ENCODE measurements around the gene DUOX1.

GRCh38 chr15:45100884-45101625 lies 28.7 kb upstream of the DUOX1 start:
- no peak for TF ChIP-seq CTCF (IDR thresholded peaks at IDR 0.05)
- no peak for TF ChIP-seq EP300 (IDR thresholded peaks at IDR 0.05)
